Stimulated activated CD4-positive, alpha-beta T cell treated with anti-CD3 and anti-CD28 coated beads, Interleukin-4, amount 100 ng/mL, for 48 hours (primary cell): ENCODE data around the gene CEP72.
"Not testable (repeated sequence)": the region's sequence is repeated elsewhere in the genome, so short reads cannot be mapped to it uniquely, and the experiment has no call there.

ENCODE experiments used
- DNase-seq, 2 donors: peaks; one replicate each; pipeline ENCODE4 v3.0.0-alpha.2; 2020; ENCODE audit warnings: low read depth in 2 of 2

CEP72 gene, protein sequence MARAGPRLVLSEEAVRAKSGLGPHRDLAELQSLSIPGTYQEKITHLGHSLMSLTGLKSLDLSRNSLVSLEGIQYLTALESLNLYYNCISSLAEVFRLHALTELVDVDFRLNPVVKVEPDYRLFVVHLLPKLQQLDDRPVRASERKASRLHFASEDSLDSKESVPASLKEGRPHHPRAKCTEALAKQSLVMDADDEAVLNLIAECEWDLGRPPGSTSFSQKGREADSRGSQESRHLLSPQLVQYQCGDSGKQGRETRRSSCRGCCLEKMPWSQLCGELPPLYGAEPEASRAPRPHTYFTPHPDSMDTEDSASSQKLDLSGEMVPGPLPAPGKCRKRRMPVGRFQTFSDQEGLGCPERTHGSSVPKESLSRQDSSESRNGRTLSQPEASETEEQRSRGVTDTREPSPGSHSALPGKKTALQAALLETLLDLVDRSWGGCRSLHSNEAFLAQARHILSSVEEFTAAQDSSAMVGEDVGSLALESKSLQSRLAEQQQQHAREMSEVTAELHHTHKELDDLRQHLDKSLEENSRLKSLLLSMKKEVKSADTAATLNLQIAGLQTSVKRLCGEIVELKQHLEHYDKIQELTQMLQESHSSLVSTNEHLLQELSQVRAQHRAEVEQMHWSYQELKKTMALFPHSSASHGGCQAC

DNA sequence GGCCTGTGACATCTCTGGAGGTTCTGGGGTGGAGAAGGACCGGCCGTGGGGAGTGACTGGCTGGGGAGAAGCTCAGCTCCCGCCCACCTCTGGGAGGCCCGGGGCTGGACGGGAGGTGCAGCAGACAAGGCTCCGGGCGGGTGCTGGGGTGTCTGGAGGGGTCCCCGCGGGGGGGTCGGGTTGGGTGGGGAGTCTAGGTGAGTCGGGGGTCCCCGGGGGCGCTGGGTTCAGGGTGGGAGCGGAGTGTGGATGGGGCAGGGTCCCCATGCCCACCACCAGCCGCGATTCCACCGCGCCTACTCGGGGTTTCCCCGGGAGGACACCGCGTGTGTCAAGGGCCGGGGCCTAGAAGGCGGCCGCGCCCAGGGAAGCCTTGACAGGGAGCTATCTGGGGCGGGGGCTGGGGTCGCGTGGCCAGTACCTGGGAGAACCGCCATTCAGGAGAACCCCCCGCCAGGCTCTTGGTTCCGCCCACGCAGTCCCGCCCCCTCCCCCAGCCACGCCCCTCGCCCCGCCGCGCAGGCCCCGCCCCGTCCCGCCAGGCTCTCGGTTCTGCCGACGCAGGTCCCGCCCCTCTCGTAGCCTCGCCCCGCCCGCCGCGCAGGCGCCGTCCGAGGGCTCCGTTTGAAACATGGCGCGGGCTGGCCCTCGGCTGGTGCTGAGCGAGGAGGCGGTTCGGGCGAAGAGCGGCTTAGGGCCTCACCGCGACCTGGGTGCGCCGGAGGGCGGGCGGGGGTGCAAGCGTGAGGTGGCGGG lies at the start of gene CEP72:
Gene CEP72, plus strand, starts transcription at position 610 of the 756 bp plus-strand sequence. Its CDS starts 22 bp downstream, at position 632.
- DNase-seq: peak; percentile 90 to 93

DNA sequence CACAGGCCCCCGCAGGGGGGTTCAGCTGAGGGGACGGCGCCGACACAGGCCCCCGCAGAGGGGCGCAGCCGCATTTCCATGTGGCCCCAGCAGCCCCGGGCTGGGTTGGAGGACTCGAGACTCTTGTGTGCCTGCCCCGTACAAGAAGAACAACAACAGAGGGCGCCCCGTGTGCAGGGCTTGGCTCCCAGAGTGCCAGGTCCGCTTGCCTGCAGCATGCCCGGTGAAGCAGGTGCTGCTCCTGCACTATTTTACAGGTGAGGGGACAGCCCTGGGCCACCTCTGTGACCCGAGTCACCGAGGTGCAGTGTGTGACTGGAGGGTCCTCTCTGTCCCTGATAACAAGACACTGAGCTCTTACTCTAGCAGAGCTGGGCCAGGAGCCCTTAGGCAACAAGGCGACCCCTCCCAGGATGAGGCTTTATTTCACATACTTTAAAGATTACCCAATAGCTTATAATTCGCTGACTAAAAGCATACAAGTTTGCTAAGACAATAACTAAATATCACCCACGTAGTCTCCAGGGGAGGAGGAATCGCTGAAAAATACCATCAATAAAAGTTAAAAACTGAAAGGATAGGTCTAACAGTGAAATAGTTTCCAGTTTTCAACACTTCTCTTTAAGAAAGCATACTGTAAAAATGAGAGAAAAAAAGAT lies 46.2 kb upstream of the CEP72 start:
- no peak for DNase-seq

DNA sequence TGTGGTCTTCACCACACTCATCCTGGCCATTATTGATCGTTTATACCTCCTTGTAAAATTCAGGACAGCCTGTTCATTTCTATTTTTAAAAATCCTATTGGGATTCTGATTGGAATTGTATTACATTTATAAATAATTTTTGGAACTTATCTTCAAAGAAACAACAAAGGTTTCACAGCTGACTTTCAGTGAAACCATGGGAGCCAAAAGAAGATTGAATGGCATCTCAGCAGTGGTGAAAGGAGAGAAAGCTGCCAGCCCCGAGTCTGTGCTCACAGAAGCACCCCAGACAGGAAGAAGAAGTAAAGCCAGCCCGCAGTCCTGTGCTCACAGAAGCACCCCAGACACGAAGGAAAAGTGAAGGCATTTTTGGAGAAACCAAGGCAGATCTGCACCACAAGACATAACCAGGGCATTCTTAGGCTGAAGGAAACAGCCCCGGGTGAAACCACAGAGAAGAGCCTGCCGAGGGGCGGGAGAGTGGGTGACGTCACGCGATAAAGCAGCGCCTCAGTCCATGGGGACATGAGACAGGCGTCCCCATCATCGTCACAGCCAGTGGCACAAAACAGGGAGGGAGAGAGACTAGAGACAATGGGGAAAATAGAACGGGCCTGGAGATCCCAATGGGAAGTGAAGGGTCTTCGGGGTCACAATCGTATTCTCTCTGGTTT lies 45.4 kb upstream of the CEP72 start:
- DNase-seq: no peak

DNA sequence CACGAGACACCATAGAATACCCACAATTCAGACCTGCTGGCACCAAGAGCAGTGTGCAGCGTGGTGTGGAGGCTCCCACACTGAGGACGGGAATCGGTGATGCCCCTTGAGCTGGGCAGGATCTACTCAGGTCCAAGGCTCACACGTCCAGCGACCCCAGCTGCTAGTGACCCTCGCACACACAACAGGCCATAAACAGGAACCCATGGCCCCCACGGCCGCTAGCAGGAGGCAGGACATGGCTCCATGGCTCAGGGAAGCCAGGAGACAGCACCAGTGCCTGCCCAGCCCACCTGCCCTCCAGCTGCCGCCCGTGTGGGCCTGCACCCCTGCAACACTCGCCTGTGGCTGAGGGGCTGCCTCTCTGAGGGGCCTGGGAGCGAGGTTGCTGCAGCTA lies 44.5 kb upstream of the CEP72 start:
- DNase-seq: no peak

DNA sequence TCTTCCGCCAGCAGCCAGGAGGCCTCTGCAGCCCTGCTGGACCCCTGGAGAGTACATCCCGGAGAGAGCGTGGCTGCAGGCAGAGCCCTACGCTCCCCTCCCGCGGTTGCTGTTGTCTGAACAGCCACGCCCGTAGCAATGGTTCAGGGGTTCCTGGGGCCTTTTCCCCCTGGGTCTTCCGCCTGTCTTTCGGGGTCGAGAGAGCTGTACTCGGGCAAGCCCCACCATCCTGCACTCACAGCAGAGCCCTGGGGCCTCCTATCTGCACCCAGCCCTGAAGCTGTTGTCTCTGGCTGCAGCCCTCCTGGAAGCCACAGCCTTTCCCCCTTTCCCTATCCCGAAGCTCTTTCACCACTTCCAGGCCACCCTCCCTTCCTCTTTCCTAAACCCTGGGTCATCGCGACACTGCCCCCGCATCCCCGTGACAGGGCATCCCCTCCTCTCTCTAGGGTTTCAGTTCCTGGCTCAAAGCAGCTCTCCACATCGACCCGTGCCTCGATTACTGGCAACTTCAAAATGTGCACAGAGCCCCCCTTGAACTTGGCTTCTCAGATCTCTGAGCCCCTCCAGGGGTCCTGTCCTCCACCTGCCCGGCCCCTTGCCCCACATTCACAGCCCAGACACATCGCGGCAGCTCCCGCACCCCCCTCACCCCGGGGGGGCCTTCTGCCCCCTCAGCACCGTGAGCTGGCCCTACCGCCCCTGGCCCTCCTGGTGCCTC lies 43.9 kb upstream of the CEP72 start:
- no peak for DNase-seq

DNA sequence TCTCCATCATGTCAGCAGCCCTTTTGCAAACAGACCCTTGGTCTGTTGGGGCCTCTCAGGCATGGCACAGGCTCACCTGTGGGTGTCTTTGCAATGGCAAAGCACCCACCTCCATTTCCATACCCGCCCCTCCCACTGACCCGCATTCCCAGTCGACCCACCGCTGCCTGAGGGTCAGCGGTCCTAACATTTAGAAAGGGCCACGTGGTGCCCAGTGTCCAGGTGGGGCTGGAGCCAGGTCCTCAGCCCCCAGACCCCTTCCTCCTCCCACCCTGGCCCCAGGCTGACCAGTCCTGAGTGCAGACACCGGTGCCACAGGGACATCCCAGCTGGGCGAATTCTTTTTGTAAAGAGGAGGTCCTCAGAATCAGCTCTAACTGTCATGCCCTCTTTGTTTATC lies 43.3 kb upstream of the CEP72 start:
- no peak for DNase-seq

DNA sequence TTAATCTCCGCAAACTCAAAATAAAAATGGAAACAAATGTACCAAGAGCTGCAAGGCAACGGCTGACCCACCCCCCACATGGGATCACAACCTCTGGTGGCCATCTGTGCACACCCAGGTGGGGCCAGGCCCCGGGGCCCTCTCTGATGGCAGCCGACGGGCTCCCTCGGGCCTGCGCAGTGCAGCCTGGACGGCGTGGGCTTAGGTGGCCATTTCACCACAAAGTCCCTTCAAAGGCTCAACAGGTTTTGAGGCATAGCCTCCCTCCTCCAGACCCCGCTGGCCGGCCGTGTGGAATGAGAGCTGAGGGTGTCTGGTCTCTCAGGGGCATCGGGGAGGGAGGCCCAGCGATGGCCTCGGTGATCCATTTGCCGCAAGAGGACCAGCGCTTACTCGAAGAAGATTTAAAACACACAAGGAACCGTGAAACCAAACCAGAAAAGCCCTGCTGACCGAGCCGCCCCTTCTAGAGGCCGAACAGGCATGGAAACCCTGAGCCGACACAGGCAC lies 42.7 kb upstream of the CEP72 start:
- no peak for DNase-seq

DNA sequence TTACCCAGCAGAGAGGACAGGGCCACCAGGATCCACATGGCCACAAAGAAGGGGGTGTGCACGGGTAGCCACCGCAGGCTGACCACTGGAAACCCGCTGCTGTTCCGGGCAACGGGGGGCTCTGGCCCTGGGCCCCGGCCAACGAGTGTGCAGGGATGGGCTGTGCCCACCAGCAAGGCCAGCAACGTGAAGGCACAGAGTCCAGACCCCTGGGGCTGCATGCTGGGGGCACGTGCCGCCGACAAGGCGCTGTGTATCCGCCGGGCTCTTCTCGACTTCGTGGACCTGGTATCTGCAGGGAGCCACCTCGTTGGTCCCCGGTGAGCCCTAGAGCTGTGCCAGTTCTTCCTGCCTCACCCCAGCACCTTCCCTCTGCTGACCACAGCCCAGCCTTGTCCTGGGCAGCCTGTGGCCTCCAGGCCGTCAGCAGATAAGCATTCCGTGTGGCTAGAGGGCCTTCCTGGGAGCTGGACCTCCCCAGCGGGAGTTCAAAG lies 42.2 kb upstream of the CEP72 start:
- no peak for DNase-seq

DNA sequence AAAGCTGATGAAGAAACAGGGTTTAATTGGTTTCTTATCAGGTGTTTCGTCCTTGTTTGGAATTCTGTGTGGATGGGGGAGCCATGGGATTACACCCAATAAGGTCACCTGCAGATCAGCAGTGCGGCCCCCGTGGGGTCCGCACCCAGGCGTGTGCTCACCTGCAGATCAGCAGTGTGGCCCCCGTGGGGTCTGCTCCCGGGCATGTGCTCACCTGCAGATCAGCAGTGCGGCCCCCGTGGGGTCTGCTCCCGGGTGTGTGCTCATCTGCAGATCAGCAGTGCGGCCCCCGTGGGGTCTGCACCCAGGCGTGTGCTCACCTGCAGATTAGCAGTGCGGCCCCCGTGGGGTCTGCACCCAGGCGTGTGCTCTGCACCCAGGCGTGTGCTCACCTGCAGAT lies 41.7 kb upstream of the CEP72 start:
- DNase-seq: no peak

DNA sequence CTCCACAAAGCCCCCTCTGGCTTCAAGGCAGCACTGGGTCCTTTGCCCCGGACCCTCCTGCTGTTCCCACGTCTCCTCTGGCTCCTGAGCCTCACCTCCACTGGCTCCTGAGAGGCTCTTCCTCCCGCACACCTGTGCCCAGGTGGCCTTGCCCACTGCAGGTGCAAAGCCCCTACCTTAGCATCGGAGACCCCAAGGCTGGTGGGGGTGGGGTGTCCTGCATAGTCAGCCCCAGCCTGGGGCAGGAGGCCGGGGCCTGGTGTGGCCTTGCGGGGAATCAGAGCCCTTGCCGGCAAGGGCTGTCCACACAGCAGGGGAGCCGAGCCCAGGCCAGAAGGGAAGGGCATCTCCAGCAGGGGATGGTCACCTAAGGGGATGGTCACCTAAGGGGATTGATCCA lies 41.3 kb upstream of the CEP72 start:
- no peak for DNase-seq

DNA sequence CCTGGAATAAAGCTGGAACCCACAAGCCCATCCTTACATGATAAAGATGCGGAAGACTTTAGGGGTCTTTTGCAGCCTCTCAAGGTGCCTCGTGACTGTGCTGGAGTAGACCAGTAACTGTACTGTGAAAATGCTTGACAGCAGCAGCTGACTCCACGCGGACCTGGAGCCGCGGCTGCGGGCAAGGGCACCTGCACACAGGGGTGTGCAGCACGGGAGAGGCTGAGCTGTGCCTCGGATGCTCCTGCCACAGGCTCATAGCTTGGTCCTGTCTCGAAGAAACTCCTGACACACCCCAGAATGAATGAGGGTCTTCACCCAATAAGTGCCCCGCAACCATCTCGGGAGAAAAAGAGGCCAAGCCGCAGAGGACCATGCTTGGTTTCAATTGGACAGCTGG lies 40.3 kb upstream of the CEP72 start:
- no peak for DNase-seq

DNA sequence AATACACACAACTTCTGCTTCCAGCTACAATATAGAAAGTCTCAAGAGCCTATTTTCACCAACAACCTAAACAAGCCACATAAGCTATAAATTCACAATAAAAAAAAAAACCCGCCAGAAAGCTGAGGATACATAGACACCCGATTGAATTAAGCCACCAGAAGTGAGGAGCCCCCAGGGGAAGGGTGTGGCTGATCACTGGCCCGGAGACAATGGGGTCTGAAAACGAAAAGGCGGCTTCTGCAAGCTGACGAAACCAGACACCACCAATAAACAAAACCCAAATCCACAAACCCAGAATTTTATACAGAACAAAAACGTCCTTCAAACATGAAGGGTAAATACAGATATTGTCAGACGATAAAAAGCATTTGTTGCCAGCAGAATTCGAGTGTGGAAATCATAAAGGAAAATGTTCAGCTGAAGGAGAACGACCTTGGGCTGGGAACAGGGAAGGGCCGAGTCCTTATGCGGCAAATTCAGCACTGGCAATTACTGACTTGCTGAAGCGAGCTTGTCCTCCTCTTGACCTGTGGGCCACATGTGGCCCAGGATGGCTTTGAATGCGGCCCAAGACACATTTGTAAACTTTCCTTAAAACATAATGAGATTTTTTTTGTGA lies 39.6 kb upstream of the CEP72 start:
- no peak for DNase-seq

DNA sequence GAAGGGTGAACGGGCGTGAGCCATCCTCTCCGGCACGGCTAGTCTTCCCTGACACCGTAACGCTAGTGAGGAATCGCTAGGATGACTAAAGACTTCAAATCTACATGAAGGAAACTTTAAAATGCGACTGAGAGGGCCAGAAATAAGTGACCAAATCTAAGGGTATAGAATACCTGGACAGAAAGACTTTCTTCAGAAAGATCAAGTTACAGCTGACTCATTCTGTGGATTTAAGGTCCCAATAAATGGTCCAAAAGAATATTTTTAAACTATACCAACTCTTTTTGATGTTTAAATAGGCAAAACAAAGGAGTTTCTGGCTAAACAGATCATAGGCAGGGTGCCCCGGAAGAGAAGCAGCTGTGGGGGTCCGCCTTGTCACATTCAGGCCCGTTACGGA lies 38.9 kb upstream of the CEP72 start:
- no peak for DNase-seq

DNA sequence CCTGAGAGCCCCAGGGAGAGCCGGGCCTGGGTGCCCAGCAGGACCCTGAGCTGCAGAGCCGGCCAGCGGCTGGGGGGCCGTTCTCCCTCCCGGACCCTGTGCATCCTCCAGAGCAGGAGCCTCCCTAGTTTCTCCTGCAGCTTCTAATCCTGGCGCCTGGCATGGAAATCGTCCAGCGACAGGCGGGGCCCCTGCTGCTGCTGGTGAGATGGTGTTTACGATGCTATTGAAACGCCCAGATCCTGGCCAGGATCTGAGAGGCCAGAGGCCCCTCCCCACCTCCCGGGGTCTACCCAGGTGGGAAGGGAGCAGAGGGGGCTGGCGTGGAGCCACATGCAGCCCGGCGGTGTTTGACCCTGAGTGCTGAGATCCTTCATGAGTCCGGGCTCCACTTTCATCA lies 38.2 kb upstream of the CEP72 start:
- no peak for DNase-seq

DNA sequence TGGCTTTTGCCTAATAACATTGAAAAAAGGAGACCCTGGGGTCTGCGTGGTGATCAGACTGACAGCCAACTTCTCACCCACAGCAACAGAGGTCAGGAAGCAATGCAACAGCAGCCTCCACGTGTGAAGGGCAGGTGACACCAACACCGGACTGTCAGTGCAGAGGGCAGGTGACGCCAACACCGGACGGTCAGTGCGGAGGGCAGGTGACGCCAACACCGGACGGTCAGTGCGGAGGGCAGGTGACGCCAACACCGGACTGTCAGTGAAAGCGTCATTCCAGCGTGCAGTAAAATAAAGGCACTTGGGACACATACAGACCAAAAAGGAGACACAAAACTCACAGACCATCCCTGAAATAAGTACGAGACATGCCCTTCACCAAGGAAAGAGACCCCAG lies 37.2 kb upstream of the CEP72 start:
- no peak for DNase-seq

DNA sequence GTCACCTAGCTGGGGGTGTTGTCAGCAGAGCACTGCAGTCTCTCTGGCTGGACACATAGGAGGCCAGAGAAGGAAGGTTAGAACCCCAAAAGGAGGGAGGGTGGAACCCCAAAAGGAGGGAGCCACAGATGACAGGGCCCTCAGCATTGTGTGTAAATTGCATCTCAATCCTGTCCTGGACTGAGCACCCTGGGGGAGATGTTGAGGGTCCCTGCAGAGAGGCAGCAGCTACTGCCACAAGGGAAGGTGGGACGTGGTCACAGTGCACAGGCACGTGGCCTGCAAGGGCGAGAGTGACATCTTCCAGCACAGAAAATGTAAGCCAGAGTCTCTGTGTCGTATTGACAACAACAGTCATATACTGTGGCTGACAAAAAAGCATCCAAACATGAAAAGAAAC lies 36.5 kb upstream of the CEP72 start:
- DNase-seq: no peak

DNA sequence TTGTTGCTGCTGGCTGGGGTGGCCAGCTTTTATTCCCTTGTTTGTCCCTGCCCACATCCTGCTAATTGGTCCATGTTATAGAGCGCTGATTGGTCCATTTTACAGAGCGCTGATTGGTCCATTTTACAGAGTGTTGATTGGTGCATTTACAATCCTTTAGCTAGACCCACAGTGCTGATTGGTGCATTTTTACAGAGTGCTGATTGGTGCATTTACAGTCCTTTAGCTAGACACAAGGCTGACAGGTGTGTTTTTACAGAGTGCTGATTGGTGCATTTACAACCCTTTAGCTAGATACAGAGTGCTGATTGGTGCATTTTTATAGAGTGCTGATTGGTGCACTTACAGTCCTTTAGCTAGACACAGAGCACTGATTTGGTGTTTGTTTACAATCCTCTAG lies 34.9 kb upstream of the CEP72 start:
- not testable (repeated sequence) for DNase-seq

DNA sequence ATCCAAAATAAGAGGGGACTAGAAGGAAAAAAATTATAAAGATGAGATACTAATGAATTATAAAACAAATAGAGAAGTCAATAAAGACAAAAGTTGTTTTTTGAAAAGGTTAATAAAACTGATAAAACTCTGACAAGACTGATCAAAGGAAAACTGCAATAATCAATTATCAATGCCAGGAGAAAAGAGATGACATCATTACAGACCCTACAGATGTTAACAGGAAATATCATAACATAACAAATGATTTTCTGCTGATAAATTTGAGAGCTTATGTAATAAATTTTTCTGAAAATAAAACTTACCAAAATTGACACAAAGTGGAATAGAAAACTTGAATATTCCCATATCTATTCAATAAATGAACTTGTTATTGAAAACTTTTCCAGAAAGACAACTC lies 34.3 kb upstream of the CEP72 start:
- no peak for DNase-seq

DNA sequence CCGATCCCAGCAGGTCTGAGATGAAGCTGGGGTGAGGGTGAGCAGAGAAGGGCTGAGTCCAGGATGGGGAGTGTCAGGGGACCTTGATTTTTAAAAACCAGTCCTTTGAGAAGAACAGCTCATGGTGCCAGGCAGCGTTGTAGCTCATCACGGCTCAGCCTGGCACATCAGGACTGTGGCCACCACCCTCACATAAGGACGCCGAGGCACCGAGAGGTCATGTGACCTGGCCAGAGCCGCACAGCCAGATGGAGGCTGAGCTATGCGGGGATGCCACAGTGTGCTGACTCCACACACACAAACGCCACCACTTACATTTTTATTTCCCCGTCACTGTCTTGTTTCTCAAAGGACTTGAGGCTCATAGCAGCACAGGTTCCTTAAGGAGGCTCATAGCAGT lies 32.9 kb upstream of the CEP72 start:
- no peak for DNase-seq

DNA sequence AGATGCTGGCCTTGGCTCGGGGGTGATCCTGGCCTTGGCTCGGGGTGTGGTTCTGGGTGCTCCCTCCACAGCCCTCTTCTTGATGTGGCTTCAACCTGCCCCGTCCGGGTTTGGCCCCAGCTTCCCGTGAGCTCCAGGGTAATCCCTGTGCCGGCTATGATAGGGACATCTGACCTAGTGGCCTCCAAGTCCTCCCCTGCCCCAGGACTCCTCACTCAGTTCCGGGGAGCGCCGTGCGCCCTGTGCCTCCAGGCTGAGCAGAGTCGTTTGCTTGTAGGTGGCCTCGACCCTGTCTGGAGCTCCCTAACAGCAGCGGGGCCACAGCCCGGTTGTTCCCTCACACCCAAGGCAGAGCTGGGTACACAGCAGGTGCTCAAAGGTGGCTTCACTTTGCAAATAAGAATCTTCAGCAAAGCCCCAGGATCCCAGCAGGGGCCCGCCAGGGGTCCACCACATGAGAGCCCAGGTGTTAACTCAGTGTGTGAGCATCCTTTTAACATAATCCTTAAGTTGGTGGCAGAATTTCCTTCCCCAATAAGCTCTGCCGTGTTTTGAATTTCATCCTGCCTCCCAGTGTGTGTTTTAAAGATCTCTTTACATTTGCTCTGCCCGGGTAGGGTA lies 32.3 kb upstream of the CEP72 start:
- no peak for DNase-seq
